H1 (cell line): ENCODE data around the gene VAMP3. TPM values are rescaled to one million over a fixed set of nuclear protein-coding genes. Genes with fewer than 3 reads are reported as not detected.

Experiments used
- CTCF ChIA-PET: fragments of 300-600 bp; sonication (Branson Sonifier 250); formaldehyde crosslinking; loops from one replicate; lab custom pipeline; 2021; ENCODE audit not compliant: partially characterized antibody; lab: Charles Lee
- POLR2A ChIA-PET: fragments of 300-600 bp; sonication (Branson Sonifier 250); formaldehyde crosslinking; loops from one replicate; lab custom pipeline; 2021; ENCODE audit warnings: inconsistent platforms; ENCODE audit not compliant: partially characterized antibody; lab: Charles Lee
- DNase-seq, 2 experiments: peaks; one replicate each; pipeline versions ENCODE4 v3.0.0 to v3.0.0-alpha.2; 2010 to 2022; ENCODE audit warnings: low spot score in 2 of 2, low read depth in 1 of 2, mixed read lengths in 1 of 2
- FAIRE-seq: peaks from 2 replicates; lab custom pipeline; 2011; peaks lifted over from hg19 to GRCh38; lab: Jason Lieb, UNC
- H2AFZ ChIP-seq: 2 replicates; pipeline ENCODE4 v1.8.1; 2012; ENCODE audit warnings: low read length, inconsistent platforms
- H2AK5ac ChIP-seq: 2 replicates; pipeline ENCODE4 v1.6.1; 2013; ENCODE audit warnings: low read depth, low read length
- H2BK120ac ChIP-seq: replicated peaks from 2 replicates; pipeline ENCODE3; 2013; ENCODE audit warnings: low read depth, low read length, inconsistent platforms
- H2BK12ac ChIP-seq: 2 replicates; pipeline ENCODE4 v1.6.1; 2013; ENCODE audit warnings: low read depth, low read length
- H2BK15ac ChIP-seq: 2 replicates; pipeline ENCODE4 v1.6.1; 2013; ENCODE audit warnings: low read length
- H2BK20ac ChIP-seq: 2 replicates; pipeline ENCODE4 v1.6.1; 2013; ENCODE audit warnings: low read length
- H2BK5ac ChIP-seq: 2 replicates; pipeline ENCODE4 v1.6.1; 2013; ENCODE audit warnings: low read depth, low read length
- H3K14ac ChIP-seq: 2 replicates; pipeline ENCODE4 v1.6.1; 2013; ENCODE audit warnings: inconsistent platforms; ENCODE audit not compliant: insufficient read length
- H3K18ac ChIP-seq: 2 replicates; pipeline ENCODE4 v1.6.1; 2013; ENCODE audit warnings: low read length; ENCODE audit errors: extremely low read depth
- H3K23ac ChIP-seq: 2 replicates; pipeline ENCODE4 v1.6.1; 2013; ENCODE audit warnings: inconsistent platforms; ENCODE audit not compliant: insufficient read length
- H3K23me2 ChIP-seq: 2 replicates; pipeline ENCODE4 v1.6.1; 2013; ENCODE audit warnings: low read depth, low read length
- H3K27ac ChIP-seq: 2 replicates; pipeline ENCODE4 v1.6.1; 2011; ENCODE audit warnings: low read depth, low read length, inconsistent platforms
- H3K27me3 ChIP-seq, 4 experiments: replicated peaks in 1 of 4; 1 replicate in 1 of 4; 2 replicates in 3 of 4; pipeline versions ENCODE4 v1.6.1 to v1.8.1; 2011 to 2013; ENCODE audit warnings: low read length in 3 of 4, mild to moderate bottlenecking in 3 of 4, inconsistent platforms in 2 of 4, mixed read lengths in 2 of 4, moderate library complexity in 1 of 4; ENCODE audit not compliant: control insufficient read depth in 3 of 4, insufficient read depth in 3 of 4; ENCODE audit errors: extremely low read depth in 1 of 4
- H3K36me3 ChIP-seq, 4 experiments: 2 replicates each; pipeline versions ENCODE4 v1.6.1 to v1.8.1; 2011 to 2013; ENCODE audit warnings: mild to moderate bottlenecking in 4 of 4, low read length in 3 of 4, moderate library complexity in 2 of 4, control low read depth in 1 of 4, inconsistent platforms in 1 of 4; ENCODE audit not compliant: insufficient read depth in 4 of 4, control insufficient read depth in 2 of 4
- H3K4ac ChIP-seq: replicated peaks from 2 replicates; pipeline ENCODE3; 2013; ENCODE audit warnings: low read length, low read depth, mixed read lengths, inconsistent platforms; ENCODE audit not compliant: insufficient read length
- H3K4me1 ChIP-seq, 4 experiments: replicated peaks in 1 of 4; 1 replicate in 1 of 4; 2 replicates in 3 of 4; pipeline versions ENCODE4 v1.6.1 to v1.8.1; 2011 to 2013; ENCODE audit warnings: low read length in 3 of 4, inconsistent platforms in 2 of 4, mixed read lengths in 1 of 4; ENCODE audit not compliant: insufficient read depth in 4 of 4, control insufficient read depth in 3 of 4
- H3K4me2 ChIP-seq, 2 experiments: 2 replicates each; pipeline versions ENCODE4 v1.6.1 to v1.8.1; 2011 to 2013; ENCODE audit warnings: low read depth in 2 of 2, low read length in 2 of 2, control low read depth in 1 of 2, inconsistent platforms in 1 of 2, mild to moderate bottlenecking in 1 of 2; ENCODE audit not compliant: insufficient read depth in 1 of 2
- H3K4me3 ChIP-seq, 4 experiments: fragments of 200-600, 300-600 bp in 1 of 4; sonication (generic), shearing (Covaris generic), sonication (Bioruptor Twin) in 1 of 4; 2 replicates each; pipeline versions ENCODE4 v1.5.1 to v1.8.1; 2011 to 2016; ENCODE audit warnings: low read length in 4 of 4, low read depth in 3 of 4, control low read depth in 2 of 4, inconsistent platforms in 2 of 4, mild to moderate bottlenecking in 2 of 4, mixed read lengths in 1 of 4, moderate library complexity in 1 of 4; ENCODE audit not compliant: insufficient read depth in 2 of 4; ENCODE audit errors: extremely low read depth in 1 of 4
- H3K56ac ChIP-seq: replicated peaks from 2 replicates; pipeline ENCODE3; 2013; ENCODE audit warnings: low read depth, mild to moderate bottlenecking, mixed read lengths, low read length, inconsistent platforms; ENCODE audit not compliant: insufficient read length
- H3K79me1 ChIP-seq: 2 replicates; pipeline ENCODE4 v1.6.1; 2013; ENCODE audit warnings: low read depth, low read length, control low read depth
- H3K79me2 ChIP-seq, 2 experiments: 2 replicates each; pipeline versions ENCODE4 v1.6.1 to v1.8.1; 2012 to 2013; ENCODE audit warnings: low read length in 2 of 2, mild to moderate bottlenecking in 2 of 2, inconsistent platforms in 1 of 2; ENCODE audit not compliant: insufficient read depth in 2 of 2, control insufficient read depth in 1 of 2
- H3K9ac ChIP-seq, 4 experiments: replicated peaks in 1 of 4; 1 replicate in 1 of 4; 2 replicates in 3 of 4; pipeline versions ENCODE4 v1.6.1 to v1.8.1; 2011 to 2013; ENCODE audit warnings: low read depth in 3 of 4, low read length in 3 of 4, control low read depth in 2 of 4, mild to moderate bottlenecking in 2 of 4, moderate library complexity in 2 of 4, inconsistent platforms in 1 of 4; ENCODE audit errors: extremely low read depth in 1 of 4
- H3K9me3 ChIP-seq, 2 experiments: 2 replicates each; pipeline versions ENCODE4 v1.6.1 to v1.8.1; 2012 to 2013; ENCODE audit warnings: mild to moderate bottlenecking in 2 of 2, moderate library complexity in 2 of 2, control low read depth in 1 of 2, inconsistent platforms in 1 of 2, low read depth in 1 of 2, low read length in 1 of 2, mixed read lengths in 1 of 2; ENCODE audit not compliant: insufficient read depth in 2 of 2
- H4K20me1 ChIP-seq, 2 experiments: replicated peaks in 1 of 2; 2 replicates each; pipeline versions ENCODE3 to v1.8.1; 2011 to 2013; ENCODE audit warnings: inconsistent platforms in 2 of 2, low read length in 2 of 2, mild to moderate bottlenecking in 1 of 2; ENCODE audit not compliant: insufficient read depth in 2 of 2, control insufficient read depth in 1 of 2
- H4K5ac ChIP-seq: 2 replicates; pipeline ENCODE4 v1.6.1; 2013; ENCODE audit warnings: low read length, low read depth, mixed read lengths, inconsistent platforms; ENCODE audit not compliant: insufficient read length
- H4K8ac ChIP-seq: 2 replicates; pipeline ENCODE4 v1.8.0; 2013; ENCODE audit warnings: mild to moderate bottlenecking, moderate library complexity, low read length, inconsistent platforms; ENCODE audit not compliant: insufficient read depth; ENCODE audit errors: extremely low read depth
- H4K91ac ChIP-seq: replicated peaks from 2 replicates; pipeline ENCODE3; 2013; ENCODE audit warnings: low read length, mixed read lengths, inconsistent platforms; ENCODE audit not compliant: insufficient read length
- RBBP5 ChIP-seq: IDR thresholded peaks from 2 replicates; pipeline ENCODE4 v1.7.1; 2012; ENCODE audit warnings: low read depth, mild to moderate bottlenecking, inconsistent platforms, low read length, moderate library complexity, borderline replicate concordance
- RNF2 ChIP-seq: fragments of 200-900, 300-1000 bp; sonication (generic); IDR thresholded peaks from 2 replicates; pipeline ENCODE4 v1.7.1; 2016; ENCODE audit warnings: borderline replicate concordance, low read depth, mild to moderate bottlenecking, antibody characterized with exemption, low read length; ENCODE audit not compliant: poor library complexity, severe bottlenecking; ENCODE audit errors: missing control alignments
- SIRT6 ChIP-seq: IDR thresholded peaks from one replicate; pipeline ENCODE4 v1.7.1; 2012; ENCODE audit warnings: low read length, inconsistent platforms
- SIX5 ChIP-seq: IDR thresholded peaks from 2 replicates; pipeline ENCODE4 v1.6.1; 2011; ENCODE audit warnings: mild to moderate bottlenecking, low read depth, low read length
- SP4 ChIP-seq: IDR thresholded peaks from 2 replicates; pipeline ENCODE4 v1.6.1; 2012; ENCODE audit warnings: low read length, inconsistent platforms
- SUZ12 ChIP-seq: fragments of 200-600 bp; sonication (generic); IDR thresholded peaks from 2 replicates; pipeline ENCODE4 v1.6.1; 2012; ENCODE audit warnings: mild to moderate bottlenecking, inconsistent platforms, low read length, moderate library complexity, mixed read lengths
- TAF1 ChIP-seq: IDR thresholded peaks from 2 replicates; pipeline ENCODE4 v1.6.1; 2011; ENCODE audit warnings: mild to moderate bottlenecking, low read depth, low read length
- TCF12 ChIP-seq: IDR thresholded peaks from 2 replicates; pipeline ENCODE4 v1.6.1; 2011; ENCODE audit warnings: low read depth, mild to moderate bottlenecking, low read length
- WGBS, 2 experiments: shearing (Covaris generic) in 1 of 2; methylation state at CpG; one replicate each; pipeline versions ENCODE4 v1.1.6 to v1.1.7; 2013 to 2015; ENCODE audit warnings: low lambda C conversion rate in 2 of 2, mixed read lengths in 2 of 2, inconsistent platforms in 1 of 2, low coverage in 1 of 2, missing lambda C conversion rate in 1 of 2; ENCODE audit not compliant: insufficient replicate concordance in 2 of 2, insufficient coverage in 1 of 2, insufficient read length in 1 of 2; ENCODE audit errors: extremely low coverage in 1 of 2, missing lambda C conversion rate in 1 of 2; 5-methylcytosine and 5-hydroxymethylcytosine counted together
- polyA plus RNA-seq, 7 experiments: library from polyadenylated mRNA; depleted of rRNA in 3 of 7; stranded (reverse) in 5 of 7; unstranded in 2 of 7; fragments of >200 nt in 5 of 7; fragments of 200-250 nt in 2 of 7; gene quantifications; 1 replicate in 5 of 7; 2 replicates in 1 of 7; 4 replicates in 1 of 7; pipeline versions ENCODE4 v1.2.1 to v1.2.3, GENCODE V29; 2011 to 2013; ENCODE audit warnings: missing spikeins in 2 of 7, mixed read lengths in 2 of 7
- total RNA-seq: library from RNA; stranded (reverse); fragmentation: NEBNext Ultra II Directional; extraction: Animal tissue kit (Norgen Biotek cat#: 25700); gene quantifications from 2 replicates; pipeline ENCODE4 v1.2.1, GENCODE V29; 2021

VAMP3 gene
- total and polyA plus RNA-seq, 2 of the 8 experiments (the other 6 are each of a cell fraction or from before 2014, with no cell fraction given), result 27.9 to 36.7 TPM

GRCh38 chr1:7813677-7814373 is 42.7 kb downstream of the VAMP3 start:
- H4K8ac ChIP-seq, result no peak overlapping the region
- DNase-seq, result no peak
- H3K36me3 ChIP-seq, result peaks cover 3 to 37% (median 11%) of the 10 kb centered on the region in 4 experiments; a peak in 7 of 8 replicates
- H2BK120ac ChIP-seq, result no peak overlapping the region
- H3K4me2 ChIP-seq, result no peak overlapping the region
- H2BK20ac ChIP-seq, result no peak overlapping the region
- no peaks in the 10 kb centered on the region for H3K27me3 ChIP-seq
- H4K5ac ChIP-seq, result no peak overlapping the region
- no peak overlapping the region for H3K9ac ChIP-seq
- peaks cover 11 to 13% of the 10 kb centered on the region in 2 experiments; a peak in 3 of 4 replicates for H3K9me3 ChIP-seq
- no peak overlapping the region for H2AFZ ChIP-seq
- no peak overlapping the region for H2BK12ac ChIP-seq
- H3K27ac ChIP-seq, result no peak overlapping the region
- no peaks in the 10 kb centered on the region for H3K79me2 ChIP-seq
- H3K14ac ChIP-seq, result no peak overlapping the region
- CTCF ChIA-PET, result no interaction called here
- H3K23me2 ChIP-seq, result no peaks in the 10 kb centered on the region
- no peak for FAIRE-seq
- no peak overlapping the region for H2AK5ac ChIP-seq
- no peak overlapping the region for H2BK15ac ChIP-seq
- 73% methylated on average over 3 of the region's 3 CpGs; no CpG with 5 or more reads in 1 of the 2 experiments for WGBS, 2 experiments
- no peak overlapping the region for H3K4ac ChIP-seq
- H4K91ac ChIP-seq, result no peak overlapping the region
- no peak overlapping the region for H3K23ac ChIP-seq
- H3K18ac ChIP-seq, result no peak overlapping the region
- no peak overlapping the region for H3K56ac ChIP-seq
- TF ChIP-seq RBBP5, result no peak
- no peak for TF ChIP-seq SIX5
- no peak for TF ChIP-seq TCF12
- no peak for TF ChIP-seq TAF1
- no peak for TF ChIP-seq RNF2
- no peak for TF ChIP-seq SUZ12
- TF ChIP-seq SP4, result no peak
- TF ChIP-seq SIRT6, result no peak
- TF ChIP-seq, all 59 proteins: peak for 0
- Histone ChIP-seq H2BK5ac (no peak overlapping the region), H3K79me1 (no peaks in the 10 kb centered on the region), H3K4me1 (no peaks in the 10 kb centered on the region), H3K4me3 (no peak overlapping the region), H4K20me1 (no peaks in the 10 kb centered on the region)
- POLR2A ChIA-PET, result no interaction called here
